ENCODE data around the gene ANXA4. TPM values are rescaled to one million over a fixed set of nuclear protein-coding genes. Genes with fewer than 3 reads are reported as not detected.

Gene ANXA4
- total RNA-seq, 1 experiment from 2014 or later = 9.5 TPM

DNA sequence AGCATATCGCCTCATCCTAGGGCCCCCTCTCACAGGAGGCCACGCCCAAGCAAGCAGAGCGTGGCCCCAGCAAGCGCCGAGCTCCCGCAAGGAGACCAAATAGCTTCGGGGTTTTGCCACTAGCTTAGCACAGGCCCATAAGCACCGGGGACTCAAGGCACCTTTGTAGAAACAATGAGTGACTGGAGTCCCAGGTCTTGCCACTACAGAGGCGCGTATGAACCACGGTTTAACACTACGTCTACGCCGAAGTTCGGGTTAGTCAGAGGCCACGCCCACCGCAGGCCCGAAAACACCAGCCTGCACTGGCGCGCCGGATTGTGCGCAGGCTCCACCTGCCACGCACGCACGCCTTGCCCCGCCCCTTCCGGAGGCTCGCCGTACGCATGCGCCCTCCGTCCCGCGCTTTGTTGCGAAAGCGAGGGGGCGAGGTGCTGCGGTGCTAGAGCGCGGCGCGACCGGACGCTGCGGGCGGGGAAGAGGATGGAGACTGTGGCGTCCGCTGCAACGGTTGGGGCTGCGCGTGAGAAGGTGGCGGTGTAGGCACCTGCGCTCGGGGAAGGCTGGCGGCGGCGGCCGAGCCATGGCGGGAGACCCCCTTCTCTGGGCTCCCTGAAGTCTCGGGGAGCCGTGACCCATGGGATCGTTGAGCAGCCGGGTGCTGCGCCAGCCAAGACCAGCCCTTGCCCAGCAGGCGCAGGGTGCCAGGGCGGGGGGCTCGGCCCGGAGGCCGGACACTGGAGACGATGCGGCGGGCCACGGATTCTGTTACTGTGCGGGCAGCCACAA is 87.5 kb downstream of the ANXA4 start, which contains the start of gene GMCL1 (continued):
- TF ChIP-seq IRF2 (CRISPR knock-in tag; IDR thresholded peaks at IDR 0.05; ENCODE audit: borderline replicate concordance, low read depth) = 0 out of 2 replicates have a peak, but pooled peaks have one; percentile 21
- TF ChIP-seq, protein P1, sequence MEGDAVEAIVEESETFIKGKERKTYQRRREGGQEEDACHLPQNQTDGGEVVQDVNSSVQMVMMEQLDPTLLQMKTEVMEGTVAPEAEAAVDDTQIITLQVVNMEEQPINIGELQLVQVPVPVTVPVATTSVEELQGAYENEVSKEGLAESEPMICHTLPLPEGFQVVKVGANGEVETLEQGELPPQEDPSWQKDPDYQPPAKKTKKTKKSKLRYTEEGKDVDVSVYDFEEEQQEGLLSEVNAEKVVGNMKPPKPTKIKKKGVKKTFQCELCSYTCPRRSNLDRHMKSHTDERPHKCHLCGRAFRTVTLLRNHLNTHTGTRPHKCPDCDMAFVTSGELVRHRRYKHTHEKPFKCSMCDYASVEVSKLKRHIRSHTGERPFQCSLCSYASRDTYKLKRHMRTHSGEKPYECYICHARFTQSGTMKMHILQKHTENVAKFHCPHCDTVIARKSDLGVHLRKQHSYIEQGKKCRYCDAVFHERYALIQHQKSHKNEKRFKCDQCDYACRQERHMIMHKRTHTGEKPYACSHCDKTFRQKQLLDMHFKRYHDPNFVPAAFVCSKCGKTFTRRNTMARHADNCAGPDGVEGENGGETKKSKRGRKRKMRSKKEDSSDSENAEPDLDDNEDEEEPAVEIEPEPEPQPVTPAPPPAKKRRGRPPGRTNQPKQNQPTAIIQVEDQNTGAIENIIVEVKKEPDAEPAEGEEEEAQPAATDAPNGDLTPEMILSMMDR (IDR thresholded peaks at IDR 0.05) = no peak
- TF ChIP-seq, protein P2, sequence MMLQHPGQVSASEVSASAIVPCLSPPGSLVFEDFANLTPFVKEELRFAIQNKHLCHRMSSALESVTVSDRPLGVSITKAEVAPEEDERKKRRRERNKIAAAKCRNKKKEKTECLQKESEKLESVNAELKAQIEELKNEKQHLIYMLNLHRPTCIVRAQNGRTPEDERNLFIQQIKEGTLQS (CRISPR knock-in tag; conservative IDR thresholded peaks at IDR 0.05) = no peak
- TF ChIP-seq, protein P3, sequence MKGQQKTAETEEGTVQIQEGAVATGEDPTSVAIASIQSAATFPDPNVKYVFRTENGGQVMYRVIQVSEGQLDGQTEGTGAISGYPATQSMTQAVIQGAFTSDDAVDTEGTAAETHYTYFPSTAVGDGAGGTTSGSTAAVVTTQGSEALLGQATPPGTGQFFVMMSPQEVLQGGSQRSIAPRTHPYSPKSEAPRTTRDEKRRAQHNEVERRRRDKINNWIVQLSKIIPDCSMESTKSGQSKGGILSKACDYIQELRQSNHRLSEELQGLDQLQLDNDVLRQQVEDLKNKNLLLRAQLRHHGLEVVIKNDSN (CRISPR knock-in tag; IDR thresholded peaks at IDR 0.05) = peak; percentile 74
- TF ChIP-seq, protein P4, sequence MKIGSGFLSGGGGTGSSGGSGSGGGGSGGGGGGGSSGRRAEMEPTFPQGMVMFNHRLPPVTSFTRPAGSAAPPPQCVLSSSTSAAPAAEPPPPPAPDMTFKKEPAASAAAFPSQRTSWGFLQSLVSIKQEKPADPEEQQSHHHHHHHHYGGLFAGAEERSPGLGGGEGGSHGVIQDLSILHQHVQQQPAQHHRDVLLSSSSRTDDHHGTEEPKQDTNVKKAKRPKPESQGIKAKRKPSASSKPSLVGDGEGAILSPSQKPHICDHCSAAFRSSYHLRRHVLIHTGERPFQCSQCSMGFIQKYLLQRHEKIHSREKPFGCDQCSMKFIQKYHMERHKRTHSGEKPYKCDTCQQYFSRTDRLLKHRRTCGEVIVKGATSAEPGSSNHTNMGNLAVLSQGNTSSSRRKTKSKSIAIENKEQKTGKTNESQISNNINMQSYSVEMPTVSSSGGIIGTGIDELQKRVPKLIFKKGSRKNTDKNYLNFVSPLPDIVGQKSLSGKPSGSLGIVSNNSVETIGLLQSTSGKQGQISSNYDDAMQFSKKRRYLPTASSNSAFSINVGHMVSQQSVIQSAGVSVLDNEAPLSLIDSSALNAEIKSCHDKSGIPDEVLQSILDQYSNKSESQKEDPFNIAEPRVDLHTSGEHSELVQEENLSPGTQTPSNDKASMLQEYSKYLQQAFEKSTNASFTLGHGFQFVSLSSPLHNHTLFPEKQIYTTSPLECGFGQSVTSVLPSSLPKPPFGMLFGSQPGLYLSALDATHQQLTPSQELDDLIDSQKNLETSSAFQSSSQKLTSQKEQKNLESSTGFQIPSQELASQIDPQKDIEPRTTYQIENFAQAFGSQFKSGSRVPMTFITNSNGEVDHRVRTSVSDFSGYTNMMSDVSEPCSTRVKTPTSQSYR (CRISPR knock-in tag; IDR thresholded peaks at IDR 0.05) = peak; percentile 20; the same call in 1 of the 2 replicates
- no peak for TF ChIP-seq ZNF121 (CRISPR knock-in tag; IDR thresholded peaks at IDR 0.05)
- no peak for TF ChIP-seq RORB (CRISPR knock-in tag; IDR thresholded peaks at IDR 0.05)
- TF ChIP-seq, protein P5, sequence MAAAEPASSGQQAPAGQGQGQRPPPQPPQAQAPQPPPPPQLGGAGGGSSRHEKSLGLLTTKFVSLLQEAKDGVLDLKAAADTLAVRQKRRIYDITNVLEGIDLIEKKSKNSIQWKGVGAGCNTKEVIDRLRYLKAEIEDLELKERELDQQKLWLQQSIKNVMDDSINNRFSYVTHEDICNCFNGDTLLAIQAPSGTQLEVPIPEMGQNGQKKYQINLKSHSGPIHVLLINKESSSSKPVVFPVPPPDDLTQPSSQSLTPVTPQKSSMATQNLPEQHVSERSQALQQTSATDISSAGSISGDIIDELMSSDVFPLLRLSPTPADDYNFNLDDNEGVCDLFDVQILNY (CRISPR knock-in tag; IDR thresholded peaks at IDR 0.05) = peak; percentile 92
- no peak for TF ChIP-seq ZNF138 (CRISPR knock-in tag; conservative IDR thresholded peaks at IDR 0.05)
- TF ChIP-seq, protein P6, sequence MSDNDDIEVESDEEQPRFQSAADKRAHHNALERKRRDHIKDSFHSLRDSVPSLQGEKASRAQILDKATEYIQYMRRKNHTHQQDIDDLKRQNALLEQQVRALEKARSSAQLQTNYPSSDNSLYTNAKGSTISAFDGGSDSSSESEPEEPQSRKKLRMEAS (CRISPR knock-in tag; IDR thresholded peaks at IDR 0.05) = peak; percentile 99
- no peak for TF ChIP-seq NFYB (CRISPR knock-in tag; conservative IDR thresholded peaks at IDR 0.05; ENCODE audit: low read depth)
- TF ChIP-seq MYBL2 (CRISPR knock-in tag; IDR thresholded peaks at IDR 0.05) = peak; percentile 82; the same call in 1 of the 2 replicates
- TF ChIP-seq, protein P7, sequence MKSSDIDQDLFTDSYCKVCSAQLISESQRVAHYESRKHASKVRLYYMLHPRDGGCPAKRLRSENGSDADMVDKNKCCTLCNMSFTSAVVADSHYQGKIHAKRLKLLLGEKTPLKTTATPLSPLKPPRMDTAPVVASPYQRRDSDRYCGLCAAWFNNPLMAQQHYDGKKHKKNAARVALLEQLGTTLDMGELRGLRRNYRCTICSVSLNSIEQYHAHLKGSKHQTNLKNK (CRISPR knock-in tag; IDR thresholded peaks at IDR 0.05) = no peak
- TF ChIP-seq CBFB (CRISPR knock-in tag; IDR thresholded peaks at IDR 0.05; ENCODE audit: low read depth) = peak; percentile 93; the same call in 1 of the 2 replicates
- TF ChIP-seq ELF4 (CRISPR knock-in tag; IDR thresholded peaks at IDR 0.05; ENCODE audit: low read depth) = no peak
- TF ChIP-seq, protein P8, sequence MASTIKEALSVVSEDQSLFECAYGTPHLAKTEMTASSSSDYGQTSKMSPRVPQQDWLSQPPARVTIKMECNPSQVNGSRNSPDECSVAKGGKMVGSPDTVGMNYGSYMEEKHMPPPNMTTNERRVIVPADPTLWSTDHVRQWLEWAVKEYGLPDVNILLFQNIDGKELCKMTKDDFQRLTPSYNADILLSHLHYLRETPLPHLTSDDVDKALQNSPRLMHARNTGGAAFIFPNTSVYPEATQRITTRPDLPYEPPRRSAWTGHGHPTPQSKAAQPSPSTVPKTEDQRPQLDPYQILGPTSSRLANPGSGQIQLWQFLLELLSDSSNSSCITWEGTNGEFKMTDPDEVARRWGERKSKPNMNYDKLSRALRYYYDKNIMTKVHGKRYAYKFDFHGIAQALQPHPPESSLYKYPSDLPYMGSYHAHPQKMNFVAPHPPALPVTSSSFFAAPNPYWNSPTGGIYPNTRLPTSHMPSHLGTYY (CRISPR knock-in tag; IDR thresholded peaks at IDR 0.05) = no peak
- TF ChIP-seq, protein P9, sequence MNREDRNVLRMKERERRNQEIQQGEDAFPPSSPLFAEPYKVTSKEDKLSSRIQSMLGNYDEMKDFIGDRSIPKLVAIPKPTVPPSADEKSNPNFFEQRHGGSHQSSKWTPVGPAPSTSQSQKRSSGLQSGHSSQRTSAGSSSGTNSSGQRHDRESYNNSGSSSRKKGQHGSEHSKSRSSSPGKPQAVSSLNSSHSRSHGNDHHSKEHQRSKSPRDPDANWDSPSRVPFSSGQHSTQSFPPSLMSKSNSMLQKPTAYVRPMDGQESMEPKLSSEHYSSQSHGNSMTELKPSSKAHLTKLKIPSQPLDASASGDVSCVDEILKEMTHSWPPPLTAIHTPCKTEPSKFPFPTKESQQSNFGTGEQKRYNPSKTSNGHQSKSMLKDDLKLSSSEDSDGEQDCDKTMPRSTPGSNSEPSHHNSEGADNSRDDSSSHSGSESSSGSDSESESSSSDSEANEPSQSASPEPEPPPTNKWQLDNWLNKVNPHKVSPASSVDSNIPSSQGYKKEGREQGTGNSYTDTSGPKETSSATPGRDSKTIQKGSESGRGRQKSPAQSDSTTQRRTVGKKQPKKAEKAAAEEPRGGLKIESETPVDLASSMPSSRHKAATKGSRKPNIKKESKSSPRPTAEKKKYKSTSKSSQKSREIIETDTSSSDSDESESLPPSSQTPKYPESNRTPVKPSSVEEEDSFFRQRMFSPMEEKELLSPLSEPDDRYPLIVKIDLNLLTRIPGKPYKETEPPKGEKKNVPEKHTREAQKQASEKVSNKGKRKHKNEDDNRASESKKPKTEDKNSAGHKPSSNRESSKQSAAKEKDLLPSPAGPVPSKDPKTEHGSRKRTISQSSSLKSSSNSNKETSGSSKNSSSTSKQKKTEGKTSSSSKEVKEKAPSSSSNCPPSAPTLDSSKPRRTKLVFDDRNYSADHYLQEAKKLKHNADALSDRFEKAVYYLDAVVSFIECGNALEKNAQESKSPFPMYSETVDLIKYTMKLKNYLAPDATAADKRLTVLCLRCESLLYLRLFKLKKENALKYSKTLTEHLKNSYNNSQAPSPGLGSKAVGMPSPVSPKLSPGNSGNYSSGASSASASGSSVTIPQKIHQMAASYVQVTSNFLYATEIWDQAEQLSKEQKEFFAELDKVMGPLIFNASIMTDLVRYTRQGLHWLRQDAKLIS (CRISPR knock-in tag; IDR thresholded peaks at IDR 0.05; ENCODE audit: borderline replicate concordance) = no peak
- no peak for TF ChIP-seq JAZF1 (CRISPR knock-in tag; IDR thresholded peaks at IDR 0.05)
- TF ChIP-seq NFE2L1 (CRISPR knock-in tag; IDR thresholded peaks at IDR 0.05) = peak; percentile 79; the same call in 1 of the 2 replicates
- TF ChIP-seq TCF7 (CRISPR knock-in tag; IDR thresholded peaks at IDR 0.05; ENCODE audit: low read depth) = peak; percentile 77; the same call in 1 of the 2 replicates
- peak; percentile 66; the same call in 1 of the 2 replicates for TF ChIP-seq CREM (CRISPR knock-in tag; IDR thresholded peaks at IDR 0.05)
- TF ChIP-seq ZNF416 (CRISPR knock-in tag; IDR thresholded peaks at IDR 0.05) = no peak
- TF ChIP-seq, protein P10, sequence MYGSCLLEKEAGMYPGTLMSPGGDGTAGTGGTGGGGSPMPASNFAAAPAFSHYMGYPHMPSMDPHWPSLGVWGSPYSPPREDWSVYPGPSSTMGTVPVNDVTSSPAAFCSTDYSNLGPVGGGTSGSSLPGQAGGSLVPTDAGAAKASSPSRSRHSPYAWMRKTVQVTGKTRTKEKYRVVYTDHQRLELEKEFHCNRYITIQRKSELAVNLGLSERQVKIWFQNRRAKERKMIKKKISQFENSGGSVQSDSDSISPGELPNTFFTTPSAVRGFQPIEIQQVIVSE (CRISPR knock-in tag; IDR thresholded peaks at IDR 0.05; ENCODE audit: borderline replicate concordance) = no peak
